ENCODE results near the gene ABLIM1. TPM values are rescaled to one million over a fixed set of nuclear protein-coding genes. Genes with fewer than 3 reads are reported as not detected.

ABLIM1 gene
- total RNA-seq, 1 experiment from 2014 or later = 89.4 TPM

DNA sequence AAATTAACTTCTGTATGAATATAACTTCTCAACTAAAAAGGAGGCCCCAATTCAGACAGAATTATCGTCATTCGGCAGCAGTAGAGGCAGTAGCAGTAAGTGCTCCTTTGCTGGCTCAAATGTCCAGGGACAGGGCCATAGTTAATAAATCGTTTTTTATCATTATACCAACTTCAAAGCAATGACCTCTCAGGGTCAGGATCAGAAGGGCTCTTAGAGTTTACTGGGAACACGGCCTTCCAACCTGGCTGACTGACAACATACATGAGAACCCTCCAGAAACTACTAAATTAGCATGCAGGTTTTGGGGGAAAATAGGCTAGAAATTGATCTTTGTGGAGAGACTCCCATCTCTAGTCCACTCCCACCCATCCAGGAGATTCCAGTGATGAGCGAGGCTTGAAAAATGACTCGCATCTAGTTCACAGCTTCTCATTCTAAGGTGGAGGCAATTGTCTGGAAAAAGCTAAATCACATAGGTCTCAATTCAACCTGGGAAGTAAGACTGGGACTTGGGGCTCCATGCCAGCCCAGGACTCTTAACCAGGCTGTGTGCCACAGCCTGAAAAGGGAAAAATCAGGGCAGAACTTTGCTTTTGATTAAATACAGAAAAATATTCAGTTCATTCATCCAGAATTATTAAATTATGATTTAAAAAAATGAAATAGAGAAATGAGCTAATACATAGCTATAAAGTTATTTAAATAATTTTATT is 84.6 kb downstream of the ABLIM1 start:
- CTCF ChIA-PET = no interaction called here

DNA sequence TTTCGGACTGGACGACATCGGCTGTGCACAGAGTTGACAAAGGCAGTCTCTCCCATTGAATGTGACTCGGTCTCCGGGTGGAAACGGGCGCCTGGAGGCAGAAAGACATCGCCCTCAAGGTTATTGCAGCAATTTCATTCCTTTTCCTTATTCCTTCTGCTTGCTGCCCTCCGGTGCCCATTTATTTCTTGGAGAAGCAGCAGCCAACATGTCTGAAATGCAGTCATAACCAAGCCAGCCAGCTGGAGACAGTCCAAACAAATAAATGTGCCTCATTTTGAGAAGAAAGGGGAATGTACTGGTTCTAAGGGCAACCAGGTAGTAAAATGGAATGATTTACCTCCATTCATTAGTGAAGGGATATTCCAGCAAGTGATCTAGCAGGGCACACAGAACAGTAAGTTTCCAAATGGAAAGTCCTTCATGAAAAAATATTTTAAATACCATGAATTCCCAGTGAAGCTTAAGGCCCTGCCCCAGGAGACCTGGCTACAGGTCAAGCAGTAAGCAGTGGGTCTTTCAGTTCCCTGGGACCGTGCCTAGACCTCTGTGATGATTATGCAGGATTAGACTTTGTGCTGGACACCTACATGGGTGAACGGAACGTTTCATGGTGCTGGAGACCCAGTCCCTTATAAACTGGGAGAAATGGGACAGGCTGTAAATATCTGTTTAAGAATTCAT is 86.6 kb downstream of the ABLIM1 start:
- Mint-ChIP-seq H3K9me3 (ENCODE audit: low read depth, unreplicated experiment) (no peaks in the 10 kb centered on the region), H3K27me3 (ENCODE audit: unreplicated experiment) (no peaks in the 10 kb centered on the region), H3K36me3 (ENCODE audit: insufficient read depth, unreplicated experiment) (no peaks in the 10 kb centered on the region), H3K27ac (ENCODE audit: unreplicated experiment) (no peak overlapping the region), H3K4me3 (ENCODE audit: low read depth, unreplicated experiment) (no peak overlapping the region), H3K4me1 (ENCODE audit: low read depth, unreplicated experiment) (no peaks in the 10 kb centered on the region)
- CTCF ChIA-PET = no interaction called here
- DNase-seq = no peak
- BruUV-seq (replicated peaks) = no TSS peak
- TF ChIP-seq, protein P1, sequence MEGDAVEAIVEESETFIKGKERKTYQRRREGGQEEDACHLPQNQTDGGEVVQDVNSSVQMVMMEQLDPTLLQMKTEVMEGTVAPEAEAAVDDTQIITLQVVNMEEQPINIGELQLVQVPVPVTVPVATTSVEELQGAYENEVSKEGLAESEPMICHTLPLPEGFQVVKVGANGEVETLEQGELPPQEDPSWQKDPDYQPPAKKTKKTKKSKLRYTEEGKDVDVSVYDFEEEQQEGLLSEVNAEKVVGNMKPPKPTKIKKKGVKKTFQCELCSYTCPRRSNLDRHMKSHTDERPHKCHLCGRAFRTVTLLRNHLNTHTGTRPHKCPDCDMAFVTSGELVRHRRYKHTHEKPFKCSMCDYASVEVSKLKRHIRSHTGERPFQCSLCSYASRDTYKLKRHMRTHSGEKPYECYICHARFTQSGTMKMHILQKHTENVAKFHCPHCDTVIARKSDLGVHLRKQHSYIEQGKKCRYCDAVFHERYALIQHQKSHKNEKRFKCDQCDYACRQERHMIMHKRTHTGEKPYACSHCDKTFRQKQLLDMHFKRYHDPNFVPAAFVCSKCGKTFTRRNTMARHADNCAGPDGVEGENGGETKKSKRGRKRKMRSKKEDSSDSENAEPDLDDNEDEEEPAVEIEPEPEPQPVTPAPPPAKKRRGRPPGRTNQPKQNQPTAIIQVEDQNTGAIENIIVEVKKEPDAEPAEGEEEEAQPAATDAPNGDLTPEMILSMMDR (IDR thresholded peaks at IDR 0.05; ENCODE audit: unreplicated experiment) = no peak
- intact Hi-C loops (cut with micrococcal nuclease; ENCODE audit: unreplicated experiment) = no loop called here

More for the DNA sequence above, 84.6 kb downstream of the ABLIM1 start:
- Mint-ChIP-seq H3K27me3 (ENCODE audit: unreplicated experiment) (no peaks in the 10 kb centered on the region), H3K4me3 (ENCODE audit: low read depth, unreplicated experiment) (no peak overlapping the region), H3K36me3 (ENCODE audit: insufficient read depth, unreplicated experiment) (no peaks in the 10 kb centered on the region), H3K27ac (ENCODE audit: unreplicated experiment) (no peak overlapping the region), H3K4me1 (ENCODE audit: low read depth, unreplicated experiment) (no peaks in the 10 kb centered on the region), H3K9me3 (ENCODE audit: low read depth, unreplicated experiment) (no peaks in the 10 kb centered on the region)
- TF ChIP-seq, protein P1 (IDR thresholded peaks at IDR 0.05; ENCODE audit: unreplicated experiment) = no peak
- DNase-seq = no peak
- intact Hi-C loops (cut with micrococcal nuclease; ENCODE audit: unreplicated experiment) = no loop called here
- BruUV-seq (replicated peaks) = no TSS peak

DNA sequence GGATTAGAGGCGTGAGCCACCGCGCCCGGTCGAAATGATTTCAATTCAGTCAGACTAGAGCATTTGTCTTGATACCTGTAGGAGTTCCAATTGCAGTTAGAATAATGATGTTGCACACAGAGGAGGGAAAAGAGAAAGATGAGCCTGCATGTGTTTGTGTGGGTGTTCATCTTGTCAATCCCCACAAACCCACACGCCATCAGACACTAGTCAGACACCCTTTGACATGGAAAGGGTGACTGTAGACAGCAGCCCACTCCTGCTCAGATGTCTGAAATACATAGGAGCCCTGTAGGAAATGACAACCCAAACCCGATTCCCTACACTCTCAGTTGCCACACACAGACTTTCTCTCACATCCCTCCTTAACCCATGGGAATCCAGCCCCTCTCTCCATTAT is 92.0 kb downstream of the ABLIM1 start:
- intact Hi-C loops (cut with micrococcal nuclease; ENCODE audit: unreplicated experiment) = no loop called here
- H3K27me3 Mint-ChIP-seq (ENCODE audit: unreplicated experiment) = no peaks in the 10 kb centered on the region
- no peaks in the 10 kb centered on the region for H3K9me3 Mint-ChIP-seq (ENCODE audit: low read depth, unreplicated experiment)
- peaks cover 10% of the 10 kb centered on the region for H3K4me1 Mint-ChIP-seq (ENCODE audit: low read depth, unreplicated experiment)
- TF ChIP-seq, protein P1 (IDR thresholded peaks at IDR 0.05; ENCODE audit: unreplicated experiment) = no peak
- CTCF ChIA-PET = no interaction called here
- no peak overlapping the region for H3K27ac Mint-ChIP-seq (ENCODE audit: unreplicated experiment)
- no peak for DNase-seq
- no peak overlapping the region for H3K4me3 Mint-ChIP-seq (ENCODE audit: low read depth, unreplicated experiment)
- BruUV-seq (replicated peaks) = no TSS peak
- no peaks in the 10 kb centered on the region for H3K36me3 Mint-ChIP-seq (ENCODE audit: insufficient read depth, unreplicated experiment)

DNA sequence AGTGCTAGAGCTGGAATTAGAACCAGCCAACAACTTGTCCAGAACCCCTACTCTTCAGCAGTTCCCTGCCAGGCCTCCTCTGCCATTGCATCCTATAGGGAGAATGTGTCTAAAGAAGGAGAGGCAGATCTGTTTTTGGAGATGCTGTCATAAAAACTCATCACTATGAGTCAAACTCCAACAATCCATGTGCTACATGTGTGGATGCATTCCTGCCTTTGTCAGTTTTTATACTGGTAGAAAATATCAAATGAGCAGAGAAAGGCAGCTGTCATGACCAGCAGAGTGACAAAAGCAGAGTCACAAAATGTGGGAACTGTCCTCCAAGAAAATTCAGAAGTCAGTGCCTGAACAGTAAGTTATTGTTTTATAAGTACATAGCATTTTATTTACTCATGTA is 93.0 kb downstream of the ABLIM1 start:
- H3K4me1 Mint-ChIP-seq (ENCODE audit: low read depth, unreplicated experiment) = peaks cover 18% of the 10 kb centered on the region
- no peak overlapping the region for H3K27ac Mint-ChIP-seq (ENCODE audit: unreplicated experiment)
- CTCF ChIA-PET = no interaction called here
- TF ChIP-seq, protein P1 (IDR thresholded peaks at IDR 0.05; ENCODE audit: unreplicated experiment) = no peak
- no peaks in the 10 kb centered on the region for H3K27me3 Mint-ChIP-seq (ENCODE audit: unreplicated experiment)
- DNase-seq = no peak
- no peak overlapping the region for H3K4me3 Mint-ChIP-seq (ENCODE audit: low read depth, unreplicated experiment)
- intact Hi-C loops (cut with micrococcal nuclease; ENCODE audit: unreplicated experiment) = no loop called here
- BruUV-seq (replicated peaks) = no TSS peak
- no peaks in the 10 kb centered on the region for H3K36me3 Mint-ChIP-seq (ENCODE audit: insufficient read depth, unreplicated experiment)
- H3K9me3 Mint-ChIP-seq (ENCODE audit: low read depth, unreplicated experiment) = no peaks in the 10 kb centered on the region
